ENCODE results near the gene MAGEA9.
"Not testable (repeated sequence)": the region's sequence is repeated elsewhere in the genome, so short reads cannot be mapped to it uniquely, and the experiment has no call there.

The MAGEA9 gene

GRCh38 chrX:149830192-149830873, 48.6 kb downstream of the MAGEA9 start:
- no peak for DNase-seq (ENCODE audit: low read depth)
- TF ChIP-seq CTCF (IDR thresholded peaks at IDR 0.05; ENCODE audit: low read depth, low read length, missing control alignments), result no peak
- H3K4me3 ChIP-seq (ENCODE audit: low read depth, low read length), result peak overlapping the region; percentile 41

- no peak overlapping the region for H3K4me3 ChIP-seq (ENCODE audit: low read depth, low read length)
- DNase-seq (ENCODE audit: low read depth), result no peak
- TF ChIP-seq CTCF (IDR thresholded peaks at IDR 0.05; ENCODE audit: low read depth, low read length, missing control alignments), result no peak
These were observed 49.7 kb downstream of the MAGEA9 start for GRCh38 chrX:149831473-149831872.

GRCh38 chrX:149836728-149837127, 55.0 kb downstream of the MAGEA9 start:
- H3K4me3 ChIP-seq (ENCODE audit: low read depth, low read length); DNase-seq (ENCODE audit: low read depth): not testable (repeated sequence)

- no peak for DNase-seq (ENCODE audit: low read depth)
- no peak for TF ChIP-seq CTCF (IDR thresholded peaks at IDR 0.05; ENCODE audit: low read depth, low read length, missing control alignments)
- no peak overlapping the region for H3K4me3 ChIP-seq (ENCODE audit: low read depth, low read length)
These were observed 55.4 kb downstream of the MAGEA9 start for GRCh38 chrX:149837167-149837566.

Measured in GM12864 (cell line).